Activated CD4-positive, alpha-beta memory T cell treated with anti-CD3 and anti-CD28 coated beads, Interleukin-2, amount 10 ng/mL, durations not matched to agents 7 days and 5 days (primary cell): ENCODE data around the gene ABCC1. TPM values are rescaled to one million over a fixed set of nuclear protein-coding genes. Genes with fewer than 3 reads are reported as not detected.

ENCODE experiments used
- CTCF ChIA-PET: fragments of 350-600 bp; sonication (Branson Sonifier 250); formaldehyde crosslinking; loops from one replicate; lab custom pipeline; 2021; ENCODE audit warnings: antibody characterized with exemption, inconsistent platforms; lab: Charles Lee
- POLR2A ChIA-PET: fragments of 350-600 bp; sonication (Branson Sonifier 250); formaldehyde crosslinking; loops from one replicate; lab custom pipeline; 2021; ENCODE audit warnings: antibody characterized with exemption; lab: Charles Lee
- DNase-seq: peaks from one replicate; pipeline ENCODE4 v3.0.0-alpha.2; 2020
- H3K27ac Mint-ChIP-seq: one replicate; pipeline ENCODE4 v1.8.0; 2021; ENCODE audit warnings: mild to moderate bottlenecking, mixed read lengths
- H3K27me3 Mint-ChIP-seq: one replicate; pipeline ENCODE4 v1.8.0; 2021; ENCODE audit warnings: mixed read lengths
- H3K36me3 Mint-ChIP-seq: one replicate; pipeline ENCODE4 v1.8.0; 2021; ENCODE audit warnings: low read depth, mixed read lengths
- H3K4me1 Mint-ChIP-seq: one replicate; pipeline ENCODE4 v1.8.0; 2021; ENCODE audit warnings: mixed read lengths
- H3K4me3 Mint-ChIP-seq: one replicate; pipeline ENCODE4 v1.8.0; 2021; ENCODE audit warnings: mild to moderate bottlenecking, mixed read lengths
- H3K9me3 Mint-ChIP-seq: one replicate; pipeline ENCODE4 v1.8.0; 2021; ENCODE audit warnings: mixed read lengths
- total RNA-seq, 2 experiments: library from RNA; stranded (reverse); gene quantifications; one replicate each; pipeline ENCODE4 v1.2.3, GENCODE V29; 2021

The ABCC1 gene
- total RNA-seq, 2 experiments from 2014 or later: 41.4 to 44.2 TPM

GRCh38 chr16:16131204-16131603 is 181.8 kb downstream of the ABCC1 start:
- H3K36me3 Mint-ChIP-seq: peaks cover 33% of the 10 kb centered on the region
- no peaks in the 10 kb centered on the region for H3K27me3 Mint-ChIP-seq
- no peak overlapping the region for H3K4me3 Mint-ChIP-seq
- ChIA-PET POLR2A (interaction anchor here (1.0 kb wide), 1 partner anchor 12 kb away, joined by 3 read pairs; no protein-coding TSS in a partner anchor), CTCF (no interaction called here)
- no peak for DNase-seq
- H3K27ac Mint-ChIP-seq: no peak overlapping the region
- H3K4me1 Mint-ChIP-seq: no peaks in the 10 kb centered on the region
- no peaks in the 10 kb centered on the region for H3K9me3 Mint-ChIP-seq

- H3K9me3 Mint-ChIP-seq: no peaks in the 10 kb centered on the region
- ChIA-PET CTCF (no interaction called here), POLR2A (interaction anchor here (1.0 kb wide), 1 partner anchor 12 kb away, joined by 3 read pairs; no protein-coding TSS in a partner anchor)
- H3K27me3 Mint-ChIP-seq: no peaks in the 10 kb centered on the region
- peaks cover 33% of the 10 kb centered on the region for H3K36me3 Mint-ChIP-seq
- H3K27ac Mint-ChIP-seq: no peak overlapping the region
- no peak overlapping the region for H3K4me3 Mint-ChIP-seq
- no peaks in the 10 kb centered on the region for H3K4me1 Mint-ChIP-seq
- no peak for DNase-seq
These were observed 182.2 kb downstream of the ABCC1 start for GRCh38 chr16:16131659-16132058.

- no peak overlapping the region for H3K27ac Mint-ChIP-seq
- H3K4me3 Mint-ChIP-seq: no peak overlapping the region
- no peaks in the 10 kb centered on the region for H3K4me1 Mint-ChIP-seq
- H3K36me3 Mint-ChIP-seq: peaks cover 34% of the 10 kb centered on the region
- ChIA-PET POLR2A (no interaction called here), CTCF (interaction anchor here (0.5 to 0.6 kb wide), 2 partner anchors 291 to 450 kb away, joined by 4 to 5 read pairs; no protein-coding TSS in a partner anchor)
- H3K9me3 Mint-ChIP-seq: no peaks in the 10 kb centered on the region
- H3K27me3 Mint-ChIP-seq: no peaks in the 10 kb centered on the region
- DNase-seq: no peak
These were observed 184.7 kb downstream of the ABCC1 start for GRCh38 chr16:16133943-16134604.

GRCh38 chr16:16136588-16136987 is 187.2 kb downstream of the ABCC1 start:
- POLR2A ChIA-PET: no interaction called here
- no peak for DNase-seq
- Mint-ChIP-seq H3K27ac (no peak overlapping the region), H3K4me1 (peaks cover 1% of the 10 kb centered on the region), H3K4me3 (no peak overlapping the region), H3K36me3 (peaks cover 45% of the 10 kb centered on the region), H3K9me3 (no peaks in the 10 kb centered on the region), H3K27me3 (no peaks in the 10 kb centered on the region)
- CTCF ChIA-PET: interaction anchor here (0.6 kb wide), 1 partner anchor 9 kb away, joined by 6 read pairs; no protein-coding TSS in a partner anchor

GRCh38 chr16:16137110-16137509 is 187.7 kb downstream of the ABCC1 start:
- H3K4me1 Mint-ChIP-seq: peaks cover 1% of the 10 kb centered on the region

GRCh38 chr16:16138034-16138635 is 188.7 kb downstream of the ABCC1 start:
- H3K4me3 Mint-ChIP-seq: no peak overlapping the region
- DNase-seq: no peak
- ChIA-PET POLR2A (no interaction called here), CTCF (interaction anchor here (1.4 kb wide), 1 partner anchor 10 kb away, joined by 4 read pairs; no protein-coding TSS in a partner anchor)
- H3K27me3 Mint-ChIP-seq: no peaks in the 10 kb centered on the region
- no peak overlapping the region for H3K27ac Mint-ChIP-seq
- no peaks in the 10 kb centered on the region for H3K9me3 Mint-ChIP-seq
- H3K36me3 Mint-ChIP-seq: peaks cover 51% of the 10 kb centered on the region
- H3K4me1 Mint-ChIP-seq: peaks cover 1% of the 10 kb centered on the region

More at GRCh38 chr16:16137110-16137509, 187.7 kb downstream of the ABCC1 start:
- peaks cover 45% of the 10 kb centered on the region for H3K36me3 Mint-ChIP-seq
- ChIA-PET POLR2A (no interaction called here), CTCF (interaction anchor here (1.4 kb wide), 1 partner anchor 9 kb away, joined by 4 read pairs; no protein-coding TSS in a partner anchor)
- no peaks in the 10 kb centered on the region for H3K27me3 Mint-ChIP-seq
- H3K27ac Mint-ChIP-seq: no peak overlapping the region
- DNase-seq: no peak
- no peak overlapping the region for H3K4me3 Mint-ChIP-seq
- no peaks in the 10 kb centered on the region for H3K9me3 Mint-ChIP-seq

- Mint-ChIP-seq H3K9me3 (no peaks in the 10 kb centered on the region), H3K27me3 (no peaks in the 10 kb centered on the region), H3K4me3 (no peak overlapping the region), H3K4me1 (peaks cover 1% of the 10 kb centered on the region), H3K36me3 (peaks cover 48% of the 10 kb centered on the region), H3K27ac (no peak overlapping the region)
- DNase-seq: no peak
- ChIA-PET CTCF (interaction anchor here (0.7 kb wide), 1 partner anchor 1199 kb away, joined by 3 read pairs; no protein-coding TSS in a partner anchor), POLR2A (no interaction called here)
These were observed 189.6 kb downstream of the ABCC1 start for GRCh38 chr16:16139061-16139460.

- Mint-ChIP-seq H3K9me3 (no peaks in the 10 kb centered on the region), H3K27ac (no peak overlapping the region), H3K27me3 (no peaks in the 10 kb centered on the region), H3K4me3 (no peak overlapping the region), H3K4me1 (peaks cover 1% of the 10 kb centered on the region), H3K36me3 (peaks cover 49% of the 10 kb centered on the region)
- no peak for DNase-seq
- CTCF ChIA-PET: no interaction called here
- POLR2A ChIA-PET: no interaction called here
These were observed 190.4 kb downstream of the ABCC1 start for GRCh38 chr16:16139806-16140205.

- DNase-seq: no peak
- ChIA-PET POLR2A (no interaction called here), CTCF (no interaction called here)
- Mint-ChIP-seq H3K36me3 (peaks cover 47% of the 10 kb centered on the region), H3K27ac (no peak overlapping the region), H3K27me3 (no peaks in the 10 kb centered on the region), H3K4me1 (peaks cover 1% of the 10 kb centered on the region), H3K9me3 (no peaks in the 10 kb centered on the region), H3K4me3 (no peak overlapping the region)
These were observed 191.1 kb downstream of the ABCC1 start for GRCh38 chr16:16140537-16140936.

- no peak for DNase-seq
- no peak overlapping the region for H3K27ac Mint-ChIP-seq
- ChIA-PET CTCF (no interaction called here), POLR2A (no interaction called here)
- peaks cover 48% of the 10 kb centered on the region for H3K36me3 Mint-ChIP-seq
- H3K27me3 Mint-ChIP-seq: no peaks in the 10 kb centered on the region
- no peaks in the 10 kb centered on the region for H3K9me3 Mint-ChIP-seq
- peaks cover 1% of the 10 kb centered on the region for H3K4me1 Mint-ChIP-seq
- H3K4me3 Mint-ChIP-seq: no peak overlapping the region
These were observed 191.7 kb downstream of the ABCC1 start for GRCh38 chr16:16141141-16141540.

GRCh38 chr16:16141784-16142396 is 192.5 kb downstream of the ABCC1 start:
- H3K4me1 Mint-ChIP-seq: peaks cover 1% of the 10 kb centered on the region
- ChIA-PET POLR2A (no interaction called here), CTCF (no interaction called here)
- H3K9me3 Mint-ChIP-seq: no peaks in the 10 kb centered on the region
- no peaks in the 10 kb centered on the region for H3K27me3 Mint-ChIP-seq
- no peak for DNase-seq
- peaks cover 48% of the 10 kb centered on the region for H3K36me3 Mint-ChIP-seq
- H3K4me3 Mint-ChIP-seq: no peak overlapping the region
- H3K27ac Mint-ChIP-seq: no peak overlapping the region

- ChIA-PET CTCF (interaction anchor here (1.0 kb wide), 1 partner anchor 15 kb away, joined by 3 read pairs; no protein-coding TSS in a partner anchor), POLR2A (interaction anchor here (0.6 kb wide), 1 partner anchor 12 kb away, joined by 3 read pairs; no protein-coding TSS in a partner anchor)
- H3K4me3 Mint-ChIP-seq: no peak overlapping the region
- H3K4me1 Mint-ChIP-seq: peaks cover 1% of the 10 kb centered on the region
- H3K27ac Mint-ChIP-seq: no peak overlapping the region
- H3K27me3 Mint-ChIP-seq: no peaks in the 10 kb centered on the region
- no peaks in the 10 kb centered on the region for H3K9me3 Mint-ChIP-seq
- peaks cover 46% of the 10 kb centered on the region for H3K36me3 Mint-ChIP-seq
- DNase-seq: peak; percentile 26
These were observed 193.8 kb downstream of the ABCC1 start for GRCh38 chr16:16143038-16143763.
